Upper lobe of left lung (tissue), 4 donors: Measurements from ENCODE around the gene RAB8B.
A peak's percentile ranks its signal among the peaks of the same experiment; 100 is the strongest.

ENCODE experiments used
- EP300 ChIP-seq, 4 donors: sonication (generic); formaldehyde crosslinking; IDR thresholded peaks; one replicate each; pipeline ENCODE4 v1.5.1; 2017; ENCODE audit warnings: antibody characterized with exemption in 4 of 4, control low read depth in 2 of 4
- POLR2A ChIP-seq, 4 donors: fragments of 450-650 bp; IDR thresholded peaks; one replicate each; pipeline ENCODE4 v1.5.1; 2016 to 2017; ENCODE audit warnings: antibody characterized with exemption in 4 of 4, mild to moderate bottlenecking in 2 of 4
- POLR2AphosphoS5 ChIP-seq, 2 donors: sonication (generic); formaldehyde crosslinking; IDR thresholded peaks; one replicate each; pipeline ENCODE4 v1.5.1; 2017; ENCODE audit warnings: antibody characterized with exemption in 2 of 2
- TF ChIP-seq, protein P1 (sequence below), 6 experiments: fragments of 450-650 bp in 4 of 6; fragments of 200-600 bp in 2 of 6; sonication (generic) in 2 of 6; IDR thresholded peaks; one replicate each; pipeline ENCODE4 v1.5.1; 2016 to 2019; ENCODE audit warnings: antibody characterized with exemption in 6 of 6

DNA sequence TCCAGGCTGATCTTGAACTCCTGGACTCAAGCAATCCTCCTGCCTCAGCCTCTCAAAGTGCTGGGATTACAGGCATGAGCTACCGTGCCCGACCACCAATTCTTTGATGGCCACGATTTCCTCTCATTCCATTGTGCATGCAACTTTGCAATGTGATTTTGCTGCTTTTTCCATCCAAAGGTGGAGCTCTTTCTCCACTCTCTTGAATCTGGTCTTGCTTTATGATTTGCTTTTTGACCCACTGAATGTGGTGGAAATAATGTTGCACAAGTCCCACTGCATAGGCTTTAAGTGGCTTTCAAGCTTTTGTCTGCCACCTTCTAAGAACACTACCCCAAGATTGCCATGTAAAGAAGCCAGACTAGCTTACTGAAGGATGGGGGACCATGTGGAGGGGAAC lies 42.7 kb upstream of the RAB8B start:
- TF ChIP-seq POLR2AphosphoS5 (IDR thresholded peaks at IDR 0.05) (no peak), POLR2A (IDR thresholded peaks at IDR 0.05) (no peak), EP300 (IDR thresholded peaks at IDR 0.05) (no peak)
- TF ChIP-seq, protein P1, sequence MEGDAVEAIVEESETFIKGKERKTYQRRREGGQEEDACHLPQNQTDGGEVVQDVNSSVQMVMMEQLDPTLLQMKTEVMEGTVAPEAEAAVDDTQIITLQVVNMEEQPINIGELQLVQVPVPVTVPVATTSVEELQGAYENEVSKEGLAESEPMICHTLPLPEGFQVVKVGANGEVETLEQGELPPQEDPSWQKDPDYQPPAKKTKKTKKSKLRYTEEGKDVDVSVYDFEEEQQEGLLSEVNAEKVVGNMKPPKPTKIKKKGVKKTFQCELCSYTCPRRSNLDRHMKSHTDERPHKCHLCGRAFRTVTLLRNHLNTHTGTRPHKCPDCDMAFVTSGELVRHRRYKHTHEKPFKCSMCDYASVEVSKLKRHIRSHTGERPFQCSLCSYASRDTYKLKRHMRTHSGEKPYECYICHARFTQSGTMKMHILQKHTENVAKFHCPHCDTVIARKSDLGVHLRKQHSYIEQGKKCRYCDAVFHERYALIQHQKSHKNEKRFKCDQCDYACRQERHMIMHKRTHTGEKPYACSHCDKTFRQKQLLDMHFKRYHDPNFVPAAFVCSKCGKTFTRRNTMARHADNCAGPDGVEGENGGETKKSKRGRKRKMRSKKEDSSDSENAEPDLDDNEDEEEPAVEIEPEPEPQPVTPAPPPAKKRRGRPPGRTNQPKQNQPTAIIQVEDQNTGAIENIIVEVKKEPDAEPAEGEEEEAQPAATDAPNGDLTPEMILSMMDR (IDR thresholded peaks at IDR 0.05), result peak in 1 of 6 experiments; percentile 11
